Right kidney (tissue), 1 donor: ENCODE measurements around the gene TIGD7.
"Not testable (repeated sequence)": the region's sequence is repeated elsewhere in the genome, so short reads cannot be mapped to it uniquely, and the experiment has no call there.

ENCODE experiments used
- DNase-seq: peaks from one replicate; pipeline ENCODE4 v3.0.0-alpha.2; 2016

Gene TIGD7

DNA sequence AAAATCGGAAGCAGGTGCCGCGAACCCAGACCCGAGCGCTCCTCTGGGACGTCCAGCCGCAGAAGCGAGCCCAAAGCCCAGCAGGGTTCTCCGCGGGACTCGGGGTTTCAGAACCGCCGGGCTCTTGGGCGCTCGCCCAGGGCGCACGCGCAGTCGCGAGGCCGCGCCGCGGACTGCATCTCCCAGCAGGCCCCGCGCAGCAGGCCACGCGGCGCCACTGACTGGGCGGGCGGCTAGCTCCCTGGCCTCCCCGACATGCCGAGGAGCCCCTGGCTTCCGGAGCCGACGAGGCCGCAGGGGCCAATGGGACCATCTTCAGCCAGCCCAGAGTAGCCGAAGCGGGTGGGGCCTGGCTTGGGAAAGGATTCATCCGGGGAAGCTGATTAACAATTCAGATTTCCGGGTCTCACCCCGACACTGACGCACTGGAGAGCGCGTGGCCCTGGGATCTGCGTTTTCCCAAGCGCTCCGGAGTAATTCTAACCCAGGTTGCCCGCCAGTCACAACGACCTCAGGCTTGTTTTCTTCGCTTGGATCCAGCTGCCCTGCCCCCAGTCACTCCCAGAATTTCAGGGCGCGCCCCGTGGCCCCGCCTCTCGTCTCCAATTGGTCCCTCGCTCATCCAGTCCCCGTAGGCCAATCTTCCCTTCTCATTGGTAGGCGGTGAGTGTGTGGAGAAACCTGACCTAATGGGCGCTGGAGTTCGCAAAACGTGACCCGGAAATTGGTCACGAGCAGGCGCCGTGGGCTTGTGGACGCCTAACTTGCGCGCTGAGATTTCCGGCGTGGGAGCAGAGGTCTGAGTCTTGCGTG is 22.3 kb downstream of the TIGD7 start, which contains the start of gene ZNF263:
Gene ZNF263, plus strand, starts transcription at position 762 of the 813 bp plus-strand sequence. CDS start 328 bp downstream, outside the sequence.
- DNase-seq = peak; percentile 99

DNA sequence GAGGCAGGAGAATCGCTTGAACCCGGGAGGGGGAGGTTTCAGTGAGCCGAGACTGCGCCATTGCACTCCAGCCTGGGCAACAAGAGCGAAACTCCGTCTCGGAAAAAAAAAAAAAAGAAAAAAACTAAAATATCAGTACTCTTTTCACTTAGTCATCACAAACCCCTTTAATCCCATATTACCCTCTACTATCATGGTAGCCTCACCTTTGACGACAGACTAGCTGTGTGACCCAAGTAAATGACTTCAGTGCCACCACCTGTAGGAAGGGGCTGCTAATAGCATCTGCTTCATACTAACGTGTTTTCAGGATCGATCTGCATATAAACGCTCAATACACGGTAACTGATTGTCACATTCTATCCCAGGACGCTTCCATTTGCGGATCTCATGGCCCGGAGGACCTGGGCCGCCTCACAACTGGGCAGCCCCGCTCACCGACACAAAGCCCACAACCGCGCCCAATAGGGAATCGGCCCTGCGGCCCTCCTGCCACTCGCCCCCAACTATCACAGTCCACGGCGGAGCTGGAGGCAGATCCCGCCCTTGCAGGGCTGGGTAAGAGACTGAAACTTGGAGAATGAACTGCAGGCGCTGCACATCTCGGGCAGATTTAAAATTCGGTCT is 23.0 kb downstream of the TIGD7 start:
- DNase-seq = peak; percentile 98

DNA sequence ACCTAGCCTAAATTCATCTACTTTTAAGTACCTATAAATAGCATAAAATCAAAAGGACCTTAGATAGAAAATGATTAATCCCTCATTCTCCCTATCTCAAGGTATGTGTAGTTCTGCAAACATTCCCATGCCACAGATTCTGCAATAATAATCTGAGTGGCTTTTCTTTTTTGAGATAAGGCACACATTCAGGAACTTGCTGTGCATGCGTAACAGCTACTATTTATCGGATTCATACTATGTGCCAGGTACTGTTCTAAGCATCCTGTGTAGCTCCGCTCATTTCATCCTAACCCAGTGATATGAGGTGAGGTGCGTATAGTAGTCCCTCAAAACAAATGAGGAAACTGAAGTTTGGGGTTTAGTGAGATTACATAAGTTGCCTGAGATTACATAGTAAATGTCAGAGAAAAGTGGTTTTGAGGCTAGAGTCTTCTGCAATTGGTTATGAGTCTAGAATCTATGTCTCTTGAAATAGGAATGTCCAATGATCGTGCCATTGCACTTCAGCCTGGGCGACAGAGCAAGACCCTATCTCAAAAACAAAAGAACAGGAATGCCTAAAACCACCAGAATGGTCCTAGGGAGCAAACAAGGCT is 23.9 kb downstream of the TIGD7 start:
- DNase-seq = no peak

DNA sequence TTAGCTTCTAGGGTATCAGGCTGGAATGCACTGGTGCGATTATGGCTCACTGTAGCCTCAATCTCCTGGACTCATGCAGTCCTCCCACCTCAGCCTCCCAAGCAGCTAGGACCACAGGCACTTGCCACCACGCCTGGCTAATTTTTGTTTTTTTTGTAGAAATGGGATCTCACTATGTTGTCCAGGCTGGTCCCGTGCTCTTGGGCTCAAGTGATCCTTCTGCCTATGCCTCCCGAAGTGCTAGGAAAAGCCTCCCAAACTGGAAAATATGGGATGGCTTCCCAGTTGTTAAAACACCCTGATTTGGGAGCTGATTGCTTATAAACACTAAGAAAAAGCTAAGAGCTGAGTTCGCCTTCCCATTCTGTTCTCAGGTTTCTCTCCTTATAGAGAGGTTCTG is 28.6 kb downstream of the TIGD7 start:
- DNase-seq = no peak

DNA sequence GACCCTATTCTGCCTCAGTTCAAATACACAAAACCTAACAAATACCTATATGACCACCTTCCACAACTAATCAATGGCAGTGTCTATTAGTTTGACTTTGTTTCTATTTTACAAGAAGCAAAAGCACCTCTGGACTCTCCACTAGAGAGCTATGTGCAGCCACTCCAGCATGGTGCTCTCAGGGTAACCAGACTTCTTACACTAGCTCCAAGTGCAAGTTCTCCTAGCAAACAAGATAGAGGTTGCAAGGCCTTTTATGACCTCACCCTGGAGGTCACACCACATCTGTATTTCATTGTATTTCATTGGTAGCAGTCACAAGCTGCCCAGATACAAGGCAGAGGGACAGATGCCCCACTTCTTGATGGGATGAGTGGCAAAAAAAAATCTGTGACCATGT is 30.3 kb downstream of the TIGD7 start:
- no peak for DNase-seq

DNA sequence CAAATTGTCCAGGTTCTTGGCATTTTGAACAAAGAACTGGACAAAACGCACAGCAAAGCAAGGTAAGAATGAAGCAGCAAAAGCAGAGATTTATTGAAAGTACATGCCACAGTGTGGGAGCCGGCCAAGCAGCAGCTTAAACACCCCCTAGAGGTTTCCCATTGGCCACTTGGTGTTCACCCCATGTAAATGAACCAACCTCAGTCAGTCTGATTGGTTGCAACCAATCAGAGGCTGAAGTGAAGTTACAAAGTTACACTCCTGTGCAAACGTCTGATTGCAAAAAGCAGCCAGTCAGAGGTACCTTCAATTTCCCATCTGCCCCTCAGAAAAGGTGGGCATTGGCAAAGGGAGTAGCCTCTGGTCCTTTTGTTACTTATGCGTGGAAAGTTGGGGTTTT is 30.7 kb downstream of the TIGD7 start:
- DNase-seq = no peak

DNA sequence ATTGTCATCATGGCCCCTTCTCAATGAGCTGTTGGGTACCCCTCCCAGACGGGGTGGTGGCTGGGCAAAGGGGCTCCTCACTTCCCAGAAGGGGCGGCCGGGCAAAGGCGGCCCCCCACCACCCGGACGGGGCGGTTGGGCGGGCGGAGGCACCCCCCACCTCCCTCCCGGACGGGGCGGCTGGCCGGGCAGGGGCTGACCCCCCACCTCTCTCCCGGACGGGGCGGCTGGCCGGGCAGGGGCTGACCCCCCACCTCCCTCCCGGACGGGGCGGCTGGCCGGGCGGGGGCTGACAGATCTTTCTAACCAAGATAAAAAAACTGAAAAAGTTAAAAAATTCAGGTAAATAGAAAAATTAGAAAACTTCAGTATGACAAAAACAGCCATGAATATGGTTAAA is 33.9 kb downstream of the TIGD7 start:
- not testable (repeated sequence) for DNase-seq

DNA sequence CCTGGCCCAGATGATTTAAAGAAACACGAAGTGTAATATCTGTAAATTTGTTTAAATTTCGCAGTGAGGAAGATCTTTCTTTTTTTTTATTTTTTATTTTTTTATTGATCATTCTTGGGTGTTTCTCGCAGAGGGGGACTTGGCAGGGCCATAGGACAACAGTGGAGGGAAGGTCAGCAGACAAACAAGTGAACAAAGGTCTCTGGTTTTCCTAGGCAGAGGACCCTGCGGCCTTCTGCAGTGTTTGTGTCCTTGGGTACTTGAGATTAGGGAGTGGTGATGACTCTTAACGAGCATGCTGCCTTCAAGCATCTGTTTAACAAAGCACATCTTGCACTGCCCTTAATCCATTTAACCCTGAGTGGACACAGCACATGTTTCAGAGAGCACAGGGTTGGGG is 34.5 kb downstream of the TIGD7 start:
- DNase-seq = not testable (repeated sequence)

DNA sequence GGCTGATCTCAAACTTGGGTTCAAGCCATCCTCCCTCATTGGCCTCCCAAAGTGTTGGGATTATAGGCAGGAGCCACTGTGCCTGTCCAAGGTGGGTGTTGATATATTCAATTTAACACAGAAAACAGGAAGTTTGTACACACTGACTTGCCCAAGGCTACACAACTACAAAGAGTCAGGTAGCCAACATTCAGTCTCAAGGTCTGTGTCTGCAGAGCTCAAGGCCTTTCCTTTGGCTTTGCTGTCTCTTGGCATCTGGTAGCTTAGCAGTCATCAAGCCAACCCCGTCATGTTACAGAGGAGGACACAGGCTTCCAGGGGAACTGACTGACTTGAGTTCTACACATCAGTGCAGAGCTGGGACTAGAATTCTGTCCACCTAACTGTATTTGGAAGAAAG is 36.9 kb downstream of the TIGD7 start:
- no peak for DNase-seq

DNA sequence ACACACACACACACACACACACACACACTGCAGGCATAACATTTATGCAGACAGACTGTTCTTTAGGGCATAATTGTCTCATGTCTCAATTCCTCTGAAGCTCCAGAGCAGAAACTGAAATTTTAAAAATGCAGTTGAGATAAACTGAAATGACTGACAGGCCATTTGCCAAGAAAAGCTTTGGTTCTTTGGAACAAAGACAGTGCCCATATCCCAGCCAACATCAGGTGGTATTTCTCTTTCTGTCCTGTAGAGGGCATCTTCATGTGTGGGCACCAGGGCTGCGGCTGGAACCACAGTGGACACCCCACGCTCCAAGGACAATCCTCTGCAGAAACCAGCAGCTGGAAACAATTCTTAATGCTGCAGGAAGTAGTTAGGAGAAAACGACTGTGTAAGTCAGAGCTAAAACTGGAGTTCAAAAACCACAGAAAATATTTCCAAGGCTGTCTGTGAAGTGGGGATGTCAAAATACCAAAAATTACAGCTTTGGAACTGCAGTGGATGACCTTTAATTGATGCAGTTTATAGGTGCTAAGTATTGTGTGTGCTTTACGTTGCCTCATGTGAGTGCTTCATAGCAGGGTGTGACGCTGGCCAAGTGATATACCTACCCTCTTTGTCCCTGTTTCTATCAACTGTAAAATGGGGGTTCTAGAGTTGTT is 38.2 kb downstream of the TIGD7 start:
- DNase-seq = no peak

DNA sequence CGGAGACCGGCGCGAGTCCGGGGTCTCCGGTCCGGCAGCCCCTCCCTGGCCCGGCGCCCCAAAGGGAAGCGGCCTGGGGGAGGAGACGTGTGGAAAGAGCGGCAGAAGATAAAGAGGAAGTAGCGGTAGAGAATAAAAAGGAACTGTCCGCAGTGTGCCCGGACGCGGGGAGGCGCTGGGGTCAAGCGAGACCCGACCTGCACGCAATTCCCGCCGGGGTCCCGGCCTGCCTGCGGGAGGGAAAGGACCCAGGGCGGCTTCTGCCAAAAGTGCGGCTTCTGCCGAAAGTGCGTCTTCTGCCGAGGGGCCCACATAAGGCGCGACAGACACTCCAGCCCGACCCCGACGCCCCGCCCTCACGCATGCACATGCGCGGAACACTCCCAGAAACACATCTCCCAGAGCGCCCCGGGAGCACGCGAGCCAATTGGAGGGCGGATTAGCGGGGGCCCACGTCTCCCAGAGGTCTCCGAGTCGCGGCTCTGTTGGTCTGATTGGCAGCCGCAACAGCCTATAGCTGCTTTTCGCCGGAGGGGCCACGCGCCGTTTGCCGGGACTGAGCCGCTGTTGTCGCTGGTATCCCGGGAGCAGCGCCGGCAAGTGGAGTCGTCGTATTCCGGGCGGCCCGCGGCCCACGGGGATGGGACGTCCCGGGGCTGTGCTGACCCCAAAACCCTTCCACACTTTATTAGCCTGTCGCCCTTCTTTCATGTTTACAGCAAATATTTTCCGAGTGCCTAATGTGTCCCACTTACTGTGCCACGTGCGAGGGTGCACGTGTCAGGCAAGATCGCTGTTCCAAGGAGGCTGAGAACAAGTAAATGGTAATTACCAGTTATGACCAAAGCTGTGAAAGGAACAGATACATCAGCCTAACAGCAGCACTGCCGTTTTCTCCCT is 40.8 kb downstream of the TIGD7 start:
- DNase-seq = peak; percentile 96

DNA sequence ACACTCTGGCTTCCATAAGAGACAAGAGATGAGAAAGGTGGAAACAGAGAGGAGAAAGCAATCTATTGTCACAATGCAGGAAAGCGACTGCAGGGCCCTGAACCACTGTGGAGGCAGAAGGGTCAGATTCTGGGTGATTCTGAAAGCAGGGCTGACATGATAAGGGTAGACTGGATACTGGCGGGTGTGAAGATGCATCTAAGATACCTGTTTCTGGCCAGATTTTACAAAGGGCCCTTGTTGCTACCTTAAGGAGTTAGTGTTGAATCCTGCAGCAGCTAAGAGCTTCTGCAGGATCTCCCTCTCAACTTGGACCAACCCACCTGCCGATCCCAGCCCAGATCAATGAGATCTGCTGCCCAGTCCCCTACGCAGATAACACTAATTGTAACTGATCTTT is 42.7 kb downstream of the TIGD7 start:
- DNase-seq = no peak

DNA sequence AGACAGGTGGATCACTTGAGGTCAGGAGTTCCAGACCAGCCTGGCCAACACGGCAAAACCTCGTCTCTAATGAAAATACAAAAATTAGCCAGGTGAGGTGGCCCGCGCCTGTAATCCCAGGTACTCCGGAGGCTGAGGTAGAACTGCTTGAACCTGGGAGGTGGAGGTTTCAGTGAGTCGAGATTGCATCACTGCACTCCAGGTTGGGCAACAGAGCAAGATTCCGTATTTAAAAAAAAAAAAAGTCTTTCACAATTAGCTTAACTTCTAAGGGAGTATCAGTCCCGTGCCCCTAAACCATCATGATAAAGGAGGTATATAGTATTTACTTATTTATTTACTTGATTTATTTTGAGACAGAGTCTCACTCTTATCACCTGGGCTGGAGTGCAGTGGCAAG is 45.4 kb downstream of the TIGD7 start:
- DNase-seq = no peak

DNA sequence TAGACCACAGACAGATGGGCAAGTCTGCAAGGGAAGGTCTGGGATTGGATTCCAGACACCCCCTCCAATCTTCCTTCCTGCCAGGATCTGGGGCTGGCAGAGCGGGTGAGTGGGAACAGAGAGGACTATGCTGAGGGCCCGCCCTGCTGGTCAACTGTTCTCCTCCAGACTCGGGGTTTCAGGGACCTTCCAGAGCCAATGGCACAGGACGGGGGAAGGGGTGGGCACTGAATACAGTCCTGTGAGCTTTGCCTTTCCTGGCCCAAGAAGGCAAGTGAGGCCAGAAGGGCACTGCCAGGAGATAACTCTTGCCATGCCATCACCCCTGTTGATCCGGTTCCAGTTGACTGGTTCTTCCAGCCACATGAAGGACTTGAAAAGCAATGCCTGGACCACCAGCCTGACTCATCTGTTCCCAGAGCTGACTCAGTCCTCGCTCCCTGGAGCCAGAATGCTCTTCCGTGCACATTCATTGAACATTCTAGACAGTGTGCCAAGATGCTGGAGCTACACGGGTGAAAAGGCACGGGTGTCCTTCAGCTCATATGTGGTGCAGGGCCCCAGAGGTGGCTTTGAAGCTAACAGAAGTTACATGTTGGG is 48.3 kb downstream of the TIGD7 start:
- no peak for DNase-seq

DNA sequence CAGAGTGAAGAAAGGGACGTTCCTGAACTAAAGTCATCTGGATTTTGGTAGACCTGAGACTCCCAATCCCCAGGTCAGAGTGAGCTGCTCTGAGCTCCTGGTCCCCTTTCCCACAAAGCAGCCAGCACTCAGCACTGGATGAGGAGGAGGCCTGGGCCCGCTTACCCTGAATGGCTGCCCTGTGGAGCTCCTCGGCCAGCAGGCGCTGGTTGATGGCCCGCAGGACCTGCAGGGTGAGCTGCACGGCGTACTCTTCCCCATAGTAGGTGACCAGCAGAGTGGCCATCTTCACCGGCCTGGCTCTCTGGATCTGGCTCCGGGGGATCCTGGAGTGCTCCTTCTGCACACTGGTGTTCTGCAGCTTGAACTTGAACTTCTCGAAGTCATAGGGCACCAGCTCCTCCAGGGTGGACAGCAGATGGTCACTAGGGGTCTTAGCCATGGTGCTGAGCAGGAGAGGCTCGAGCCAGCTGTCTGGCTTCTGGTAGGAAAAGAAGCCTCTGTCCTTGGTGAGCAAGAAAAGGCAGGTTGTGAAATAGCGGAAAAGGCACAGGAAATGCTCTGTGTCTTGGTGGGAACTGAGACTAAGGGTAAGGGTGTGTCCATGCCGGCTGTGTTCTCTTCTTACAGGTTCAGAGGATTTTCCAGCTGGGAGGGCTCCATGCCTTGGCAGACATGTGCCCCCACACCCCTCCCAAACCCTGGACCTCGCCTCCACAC is 48.9 kb downstream of the TIGD7 start, which contains the start of gene MEFV:
Gene MEFV, minus strand, starts transcription at position 488 of the 720 bp plus-strand sequence. Its CDS starts 46 bp downstream, at position 442.
- no peak for DNase-seq

DNA sequence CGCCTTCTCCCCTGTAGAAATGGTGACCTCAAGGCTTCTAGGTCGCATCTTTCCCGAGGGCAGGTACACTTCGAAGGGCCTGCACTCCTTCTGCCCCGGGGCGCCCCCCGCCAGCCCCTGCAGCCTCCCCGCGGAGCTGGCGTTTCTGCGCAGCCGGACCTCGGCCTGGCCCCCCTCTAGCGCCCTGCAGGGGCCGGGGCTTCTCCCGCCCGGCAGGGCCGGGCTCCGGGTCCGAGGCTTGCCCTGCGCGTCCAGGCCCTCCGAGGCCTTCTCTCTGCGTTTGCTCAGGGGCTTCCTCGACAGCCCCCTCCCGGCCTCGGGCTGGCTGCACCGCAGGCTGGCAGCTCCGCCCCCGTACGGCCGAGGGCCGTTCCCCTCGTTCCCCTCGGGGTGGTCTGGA is 50.9 kb downstream of the TIGD7 start:
- DNase-seq = no peak

DNA sequence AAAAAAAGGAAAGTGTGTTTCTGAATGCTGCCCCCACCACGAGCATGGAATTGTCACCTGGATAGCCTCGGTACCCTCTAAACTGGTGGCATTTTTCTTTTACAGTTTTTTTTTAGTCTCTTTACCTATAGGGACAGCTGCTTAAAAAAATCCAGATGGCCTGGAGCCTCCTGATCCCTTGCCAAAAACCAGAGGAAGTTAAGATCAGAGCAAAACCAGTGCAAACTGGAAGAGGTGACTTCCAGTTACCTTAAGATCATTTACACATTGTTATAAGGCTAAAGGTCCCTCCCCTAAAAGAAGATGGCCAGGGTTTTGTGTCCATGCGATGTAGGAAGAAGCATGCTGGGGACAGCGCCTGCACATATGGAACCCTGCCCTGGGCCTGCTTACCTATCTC is 52.3 kb downstream of the TIGD7 start:
- DNase-seq = no peak

DNA sequence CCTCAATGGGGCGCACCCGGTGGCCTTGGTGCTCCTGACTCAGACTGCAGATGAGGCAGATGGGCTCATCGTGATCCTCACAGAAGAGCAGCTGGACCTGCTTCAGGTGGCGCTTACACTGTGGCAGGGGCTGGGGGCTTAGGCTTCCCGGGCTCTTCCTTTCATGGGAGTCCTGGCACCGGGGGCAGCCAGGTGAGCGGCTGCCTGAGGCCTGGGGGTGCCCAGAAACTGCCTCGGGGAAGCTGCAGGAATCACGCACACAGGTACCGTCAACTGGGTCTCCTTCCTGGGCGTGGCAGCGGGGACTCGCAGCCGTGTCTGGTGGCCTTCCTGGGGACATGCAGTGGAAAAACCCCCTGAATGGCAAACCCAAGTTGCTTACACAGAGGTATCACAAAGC is 55.8 kb downstream of the TIGD7 start:
- DNase-seq = no peak

DNA sequence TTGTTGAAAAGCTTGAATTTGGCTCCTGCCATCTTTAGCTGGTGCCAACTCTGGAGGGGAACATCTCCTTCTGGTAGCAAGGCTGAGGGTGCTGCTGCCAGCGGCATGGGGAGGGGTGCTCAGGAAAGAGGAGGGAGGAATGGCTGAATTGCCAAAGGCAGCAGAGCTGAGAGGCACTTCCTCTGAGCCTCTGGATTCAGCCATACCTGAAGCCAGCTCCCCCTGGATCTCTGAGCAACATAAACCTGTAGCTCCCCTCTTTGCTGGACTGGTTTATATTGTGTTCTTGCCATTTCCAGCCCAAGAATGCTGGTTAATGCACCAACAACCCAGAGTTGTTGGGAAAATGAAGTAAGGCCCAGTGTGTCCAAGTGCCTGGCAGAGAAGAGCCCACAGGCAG is 56.2 kb downstream of the TIGD7 start:
- DNase-seq = no peak
